Measurements from ENCODE around the gene IL17F.

IL17F gene

GRCh38 chr6:52187098-52187497 lies 57.2 kb downstream of the IL17F start:
- DNase-seq = no peak
